HG03064 (cell line): ENCODE data around the gene IFNA7.
A peak's percentile ranks its signal among the peaks of the same experiment; 100 is the strongest.
"Not testable (repeated sequence)": the region's sequence is repeated elsewhere in the genome, so short reads cannot be mapped to it uniquely, and the experiment has no call there.

Experiments
- ATAC-seq: cut with Tn5 transposase; IDR thresholded peaks from one replicate; pipeline ENCODE4 v1.9.1; 2021; ENCODE audit warnings: low read depth; ENCODE audit not compliant: unreplicated experiment

The IFNA7 gene

DNA sequence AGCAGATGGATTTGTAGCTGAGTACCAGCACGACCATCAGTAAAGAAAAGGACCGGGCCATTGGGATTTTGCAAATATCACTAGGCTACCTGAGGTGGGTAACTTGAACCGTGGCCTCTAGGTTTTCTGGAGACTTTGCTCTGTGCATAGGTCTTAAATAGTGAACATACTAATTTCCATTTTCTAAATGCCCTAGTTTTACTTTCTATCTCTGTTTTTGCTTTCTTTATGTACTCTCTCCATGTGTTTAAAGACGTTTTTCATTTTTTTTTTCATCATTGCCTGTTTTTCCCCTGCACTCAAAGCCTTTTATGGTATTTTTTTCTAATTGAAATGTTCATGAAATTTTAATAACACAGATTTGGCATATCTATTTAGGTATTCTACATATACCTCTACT is at the start of gene IFNA7:
IFNA7 (minus strand) TSS at position 101 of the 400 bp plus-strand sequence; CDS start at position 61, 40 bp downstream.
- ATAC-seq, result not testable (repeated sequence)

DNA sequence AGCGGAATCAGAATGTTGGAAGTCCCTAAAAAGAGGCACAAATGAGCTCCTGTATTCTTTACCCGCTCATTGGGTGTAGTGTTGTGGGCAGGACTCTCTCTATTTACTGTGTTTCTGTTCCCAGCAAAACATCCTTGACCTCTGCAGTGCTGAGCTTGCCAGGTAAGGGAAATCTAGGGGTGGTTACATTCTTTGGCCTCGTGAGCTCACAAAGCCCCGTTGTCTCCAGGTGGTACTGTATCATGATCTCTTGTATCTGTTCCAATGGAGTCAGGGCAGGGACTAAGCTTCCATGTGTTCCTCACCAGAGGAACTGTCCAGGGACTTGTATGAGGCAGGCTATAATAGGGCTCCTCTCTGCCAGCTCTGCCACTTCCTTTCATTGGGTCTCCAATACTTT is 49.6 kb upstream of the IFNA7 start:
- ATAC-seq, result no peak

DNA sequence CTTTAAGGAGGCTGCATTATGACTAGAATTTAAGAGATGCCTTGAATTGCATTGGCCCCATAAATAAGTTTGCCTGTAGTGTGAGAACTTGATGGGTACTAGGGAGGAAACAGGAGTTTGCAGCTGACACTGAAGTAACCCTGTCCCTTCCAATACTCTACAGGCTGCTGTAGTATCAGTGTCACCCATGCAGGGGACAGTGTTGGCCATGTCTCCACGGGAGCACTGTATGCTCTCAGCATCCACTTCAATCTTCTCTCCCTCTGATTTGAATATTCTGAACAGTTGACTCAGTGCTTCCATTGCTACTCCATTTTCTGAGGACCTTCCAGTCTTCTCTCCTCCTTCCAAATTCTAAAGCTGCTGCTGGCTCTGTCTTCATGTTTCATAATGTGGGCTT is 49.2 kb upstream of the IFNA7 start:
- no peak for ATAC-seq

DNA sequence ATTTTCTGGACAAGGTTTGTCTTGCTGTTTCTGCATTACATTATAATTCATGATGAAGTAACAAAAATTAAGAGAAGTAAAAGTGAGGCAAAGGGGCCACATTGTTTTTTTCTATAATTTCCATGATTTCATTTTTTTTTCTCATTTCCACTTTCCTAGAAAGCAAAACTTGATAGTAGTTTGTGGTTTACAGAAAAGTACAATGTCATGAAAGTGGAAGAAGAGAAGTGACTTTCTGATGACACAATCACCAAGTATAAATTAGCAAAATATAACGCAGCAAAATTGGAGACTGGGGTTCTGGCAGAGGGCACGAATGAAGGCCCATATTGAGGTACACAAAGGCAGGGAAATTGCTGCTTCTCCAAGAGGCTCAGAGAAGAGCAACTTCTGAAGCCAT is 42.8 kb upstream of the IFNA7 start:
- ATAC-seq, result no peak

DNA sequence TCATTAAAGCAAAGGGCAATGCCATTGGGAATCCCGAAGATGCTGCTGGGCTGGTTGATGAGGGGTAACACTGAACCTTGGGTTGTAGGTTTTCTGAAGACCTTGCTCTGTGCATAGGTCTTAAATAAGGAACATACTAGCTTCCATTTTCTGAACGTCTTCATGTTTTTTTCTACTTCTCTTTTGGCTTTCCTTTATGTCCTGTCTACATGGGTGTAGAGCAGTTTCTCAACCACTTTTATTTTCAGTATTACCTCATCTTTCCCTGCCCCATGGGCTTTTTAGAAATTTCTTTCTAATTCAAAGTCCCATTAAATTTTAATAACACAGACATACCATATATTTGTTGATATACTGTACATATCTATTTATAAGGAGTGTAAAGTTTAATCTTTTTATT is 37.9 kb upstream of the IFNA7 start, which contains the start of gene IFNA14:
IFNA14 (minus strand) TSS at position 95 of the 400 bp plus-strand sequence; CDS start at position 25, 70 bp downstream.
- no peak for ATAC-seq

DNA sequence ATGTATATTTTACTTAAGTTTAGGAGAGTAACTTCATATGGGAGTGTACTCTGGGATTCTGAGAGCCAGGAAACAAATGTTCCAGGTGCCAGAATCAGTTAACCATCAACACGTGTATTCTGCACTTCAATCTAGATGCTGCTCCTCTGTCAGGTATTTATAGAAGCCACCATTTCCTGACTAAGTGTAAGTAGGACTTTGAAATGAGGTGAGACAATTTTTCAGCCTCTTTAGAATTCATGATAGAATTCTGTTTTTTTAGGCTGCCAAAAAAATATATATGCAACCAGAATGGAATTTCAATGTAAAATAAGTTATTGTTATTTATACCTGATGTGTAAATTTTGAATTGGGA is 34.3 kb upstream of the IFNA7 start:
- ATAC-seq, result not testable (repeated sequence)

DNA sequence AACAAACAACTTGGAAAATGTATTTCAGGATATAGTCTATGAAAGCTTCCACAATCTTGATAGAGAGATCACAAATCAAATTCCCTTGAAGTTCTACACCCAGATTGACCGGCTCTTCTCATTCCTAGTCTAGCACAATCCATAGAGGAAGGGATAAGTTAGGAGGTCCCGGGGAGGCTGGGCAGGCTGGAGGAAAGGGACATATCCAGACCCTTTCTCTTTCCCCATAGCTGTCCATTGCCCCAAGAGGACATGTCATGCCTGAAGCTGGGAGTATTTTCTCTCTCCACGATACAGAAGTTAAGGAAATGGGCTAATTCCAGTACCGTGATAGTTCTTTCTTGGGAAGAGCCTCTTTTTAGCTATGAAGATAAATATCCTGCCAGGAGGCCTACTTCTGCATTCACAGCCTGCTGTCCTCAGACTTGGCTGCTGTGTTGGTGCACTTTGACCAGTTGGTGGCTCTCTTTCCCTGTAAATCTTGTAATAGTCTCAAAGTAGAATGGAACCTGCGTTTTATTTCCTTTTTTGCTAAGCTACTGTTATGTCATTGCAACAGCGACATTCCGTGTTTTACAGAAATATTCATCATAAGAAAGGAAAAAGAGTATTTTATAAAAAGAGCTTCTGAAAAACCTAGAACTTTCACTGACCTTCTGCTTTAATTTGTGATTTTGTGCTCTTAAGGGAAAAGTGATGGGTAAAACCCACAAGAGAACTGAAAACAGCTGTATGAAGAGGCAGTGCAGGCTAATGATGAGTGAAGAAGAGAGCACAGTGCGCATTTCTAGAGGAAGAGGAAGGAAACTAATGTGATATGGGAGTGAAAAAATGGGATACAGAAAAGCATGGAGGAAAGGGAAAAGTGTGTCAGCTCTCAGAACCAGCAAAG is 33.7 kb upstream of the IFNA7 start:
- not testable (repeated sequence) for ATAC-seq

DNA sequence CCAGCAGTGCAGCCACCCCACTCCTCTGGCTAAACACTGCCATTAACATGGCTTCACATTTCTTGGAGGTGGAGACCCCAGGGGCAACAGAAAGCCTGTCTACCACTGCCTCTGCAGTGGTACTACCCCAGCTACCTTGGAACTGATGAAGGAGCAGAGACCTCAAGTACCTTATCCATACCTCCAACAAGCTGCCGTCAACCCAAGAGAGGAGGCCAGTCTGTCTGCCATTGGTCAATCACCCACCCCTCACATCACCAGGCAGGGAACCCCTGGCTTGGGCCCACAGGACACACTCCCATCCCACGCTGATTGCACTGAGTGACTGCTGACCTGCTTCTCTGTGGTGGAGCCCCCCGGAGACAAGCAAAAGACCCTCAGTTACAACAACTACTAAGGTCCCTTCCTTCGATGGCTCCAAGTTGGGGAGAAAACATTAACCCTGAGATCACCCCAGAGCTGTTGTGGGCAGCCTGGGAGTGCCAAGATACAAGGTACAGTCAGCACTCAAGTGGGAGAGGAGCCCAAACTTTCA is 32.2 kb upstream of the IFNA7 start:
- no peak for ATAC-seq

DNA sequence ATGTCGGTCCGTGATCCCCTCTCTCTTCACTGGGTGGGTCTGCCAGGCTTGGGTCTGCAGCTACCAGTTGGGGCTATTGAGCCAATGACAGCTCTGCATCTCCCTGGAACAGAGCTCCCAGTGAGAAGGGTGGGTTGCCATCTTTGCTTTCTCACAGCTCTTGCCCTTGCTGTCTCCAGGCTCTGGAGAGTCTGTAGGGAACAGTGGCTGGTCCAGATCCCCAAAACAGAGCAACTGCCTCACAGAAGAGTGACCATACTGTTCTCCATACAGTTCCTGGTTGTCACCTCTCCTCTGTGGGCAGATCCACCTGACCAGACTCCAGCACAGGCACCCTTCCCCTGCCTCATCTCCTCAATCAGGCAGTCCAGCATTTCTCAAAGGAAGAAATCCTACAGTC is 31.3 kb upstream of the IFNA7 start:
- no peak for ATAC-seq

DNA sequence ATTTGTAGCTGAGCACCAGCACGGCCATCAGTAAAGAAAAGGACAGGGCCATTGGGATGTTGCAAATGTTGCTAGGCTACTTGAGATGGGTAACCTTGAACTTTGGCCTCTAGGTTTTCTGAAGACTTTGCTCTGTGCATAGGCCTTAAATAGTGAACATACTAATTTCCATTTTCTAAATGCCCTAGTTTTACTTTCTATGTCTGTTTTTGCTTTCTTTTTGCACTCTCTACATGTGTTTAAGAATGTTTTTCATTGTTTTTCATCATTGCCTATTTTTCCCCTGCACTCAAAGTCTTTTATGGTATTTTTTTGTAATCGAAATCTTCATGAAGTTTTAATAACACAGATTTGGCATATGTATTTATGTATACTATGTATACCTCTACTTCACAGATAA is 26.1 kb upstream of the IFNA7 start, which contains the start of gene IFNA17:
IFNA17 (minus strand) TSS at position 101 of the 400 bp plus-strand sequence; CDS start at position 52, 49 bp downstream.
- no peak for ATAC-seq

DNA sequence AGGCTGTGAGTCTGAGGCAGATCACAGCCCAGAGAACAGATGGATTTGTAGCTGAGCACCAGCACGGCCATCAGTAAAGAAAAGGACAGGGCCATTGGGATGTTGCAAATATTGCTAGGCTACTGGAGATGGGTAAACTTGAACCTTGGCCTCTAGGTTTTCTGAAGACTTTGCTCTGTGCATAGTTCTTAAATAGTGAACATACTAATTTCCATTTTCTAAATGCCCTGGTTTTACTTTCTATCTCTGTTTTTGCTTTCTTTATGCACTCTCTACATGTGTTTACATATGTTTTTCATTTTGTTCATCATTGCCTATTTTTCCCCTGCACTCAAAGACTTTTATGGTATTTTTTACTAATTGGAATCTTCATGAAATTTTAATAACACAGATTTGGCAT is 15.2 kb upstream of the IFNA7 start, which contains the start of gene IFNA16:
IFNA16 (minus strand) TSS at position 101 of the 400 bp plus-strand sequence; CDS start at position 95, 6 bp downstream.
- ATAC-seq, result not testable (repeated sequence)

DNA sequence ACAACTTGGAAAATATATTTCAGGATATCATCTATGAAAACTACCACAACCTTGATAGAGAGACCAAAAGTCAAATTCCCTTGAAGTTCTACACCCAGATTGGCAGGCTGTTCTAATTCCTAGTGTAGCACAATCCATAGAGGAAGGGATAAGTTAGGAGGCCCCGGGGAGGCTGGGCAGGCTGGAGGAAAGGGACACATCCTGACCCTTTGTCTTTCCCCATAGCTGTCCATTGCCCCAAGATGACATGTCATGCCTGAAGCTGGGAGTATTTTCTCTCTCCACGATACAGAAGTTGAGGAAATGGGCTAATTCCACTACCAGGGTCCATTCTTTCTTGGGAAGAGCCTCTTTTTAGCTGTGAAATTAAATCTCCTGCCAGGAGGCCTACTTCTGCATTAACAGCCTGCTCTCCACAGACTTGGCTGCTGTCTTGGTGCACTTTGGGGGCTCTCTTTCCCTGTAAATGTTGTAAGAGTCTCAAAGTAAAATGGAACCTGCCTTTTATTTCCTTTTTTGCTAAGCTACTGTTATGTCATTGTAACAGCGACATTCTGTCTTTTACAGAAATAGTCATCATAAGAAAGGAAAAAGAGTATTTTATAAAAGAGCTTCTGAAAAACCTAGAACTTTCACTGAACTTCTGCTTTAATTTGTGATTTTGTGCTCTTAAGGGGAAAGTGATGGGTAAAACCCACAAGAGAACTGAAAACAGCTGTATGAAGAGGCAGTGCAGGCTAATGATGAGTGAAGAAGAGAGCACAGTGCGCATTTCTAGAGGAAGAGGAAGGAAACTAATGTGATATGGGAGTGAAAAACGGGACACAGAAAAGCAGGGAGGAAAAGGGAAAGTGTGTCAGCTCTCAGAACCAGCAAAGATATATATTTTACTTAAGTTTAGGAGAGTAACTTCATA is 11.7 kb upstream of the IFNA7 start:
- not testable (repeated sequence) for ATAC-seq

DNA sequence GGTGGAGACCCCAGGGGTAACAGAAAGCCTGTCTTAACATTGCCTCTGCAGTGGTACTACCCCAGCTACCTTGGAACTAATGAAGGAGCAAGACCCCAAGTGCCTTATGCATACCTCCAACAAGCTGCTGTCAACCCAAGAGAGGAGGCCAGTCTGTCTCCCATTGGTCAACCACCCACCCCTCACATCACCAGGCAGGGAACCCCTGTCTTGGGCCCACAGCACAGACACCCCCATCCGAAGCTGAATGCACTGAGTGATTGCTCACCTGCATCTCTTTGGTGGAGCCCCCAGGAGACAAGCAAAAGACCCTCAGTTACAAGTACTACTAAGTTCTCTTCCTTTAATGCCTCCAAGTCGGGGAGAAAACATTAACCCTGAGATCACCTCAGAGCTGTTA is 10.2 kb upstream of the IFNA7 start:
- ATAC-seq, result not testable (repeated sequence)

DNA sequence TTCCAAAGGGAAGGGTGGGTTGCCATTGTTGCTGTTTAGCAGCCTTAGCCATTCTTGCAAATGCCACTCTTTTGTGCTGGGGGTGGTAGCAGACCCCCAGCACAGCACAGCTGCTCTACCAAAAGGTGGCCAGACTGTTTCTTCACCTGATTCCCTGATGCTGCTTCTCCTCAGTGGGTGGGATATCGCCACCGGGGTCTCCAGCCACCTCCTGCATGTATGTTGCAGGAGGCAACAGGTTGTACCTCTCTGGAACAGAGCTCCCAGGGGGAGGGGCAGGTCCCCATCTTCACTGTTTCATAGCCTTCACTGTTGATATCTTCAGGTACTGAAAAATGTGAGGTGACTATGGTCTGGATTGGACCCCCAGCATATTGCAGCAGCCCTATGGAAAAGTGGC is 8.8 kb upstream of the IFNA7 start:
- ATAC-seq, result not testable (repeated sequence)

DNA sequence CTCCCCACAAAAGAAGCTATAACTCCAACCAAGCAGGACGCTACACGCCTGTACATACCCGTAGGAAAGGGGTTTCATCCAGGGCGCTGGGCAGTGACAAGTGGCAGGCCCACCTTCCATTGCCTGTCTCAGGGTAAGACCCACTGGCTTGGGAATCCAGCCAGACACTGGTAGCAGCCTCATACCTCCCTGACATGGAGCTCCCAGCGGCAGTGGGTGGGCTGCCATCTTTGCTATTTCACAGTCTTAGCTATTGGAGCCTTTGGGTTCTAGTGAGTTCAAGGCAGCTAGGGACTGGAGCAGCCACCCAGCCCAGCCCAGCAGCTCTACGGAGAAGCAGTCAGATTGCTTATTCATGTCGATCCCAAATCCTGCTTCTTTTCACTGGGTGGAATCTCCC is 8.3 kb upstream of the IFNA7 start:
- ATAC-seq, result no peak

DNA sequence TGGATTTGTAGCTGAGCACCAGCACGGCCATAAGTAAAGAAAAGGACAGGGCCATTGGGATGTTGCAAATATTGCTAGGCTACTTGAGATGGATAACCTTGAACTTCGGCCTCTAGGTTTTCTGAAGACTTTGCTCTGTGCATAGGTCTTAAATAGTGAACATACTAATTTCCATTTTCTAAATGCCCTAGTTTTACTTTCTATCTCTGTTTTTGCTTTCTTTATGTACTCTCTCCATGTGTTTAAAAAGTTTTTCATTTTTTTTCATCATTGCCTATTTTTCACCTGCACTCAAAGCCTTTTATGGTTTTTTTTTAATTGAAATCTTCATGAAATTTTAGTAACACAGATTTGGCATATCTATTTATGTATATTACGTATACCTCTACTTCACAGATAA is 5.0 kb upstream of the IFNA7 start, which contains the start of gene IFNA10:
IFNA10 (minus strand) TSS at position 101 of the 400 bp plus-strand sequence; CDS start at position 55, 46 bp downstream.
- ATAC-seq, result not testable (repeated sequence)

DNA sequence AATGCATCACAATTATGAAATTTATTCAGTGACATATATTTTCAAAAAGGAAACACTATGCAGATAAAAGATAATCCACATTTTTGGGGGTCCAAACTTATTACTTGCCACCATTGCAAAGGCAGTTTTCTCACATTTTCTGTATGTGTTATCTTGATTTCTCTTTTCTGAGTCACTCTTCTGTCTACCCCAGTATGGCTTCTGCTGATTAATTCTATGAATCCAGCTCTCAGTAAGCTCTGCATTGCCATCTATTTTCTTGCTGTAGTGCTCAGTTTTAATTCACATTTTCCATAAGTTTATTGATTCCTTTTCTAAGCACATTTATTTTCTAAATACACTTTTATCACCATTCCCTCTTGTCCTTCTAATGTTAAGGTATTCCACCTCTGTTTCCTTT is 3.2 kb upstream of the IFNA7 start:
- ATAC-seq, result no peak

DNA sequence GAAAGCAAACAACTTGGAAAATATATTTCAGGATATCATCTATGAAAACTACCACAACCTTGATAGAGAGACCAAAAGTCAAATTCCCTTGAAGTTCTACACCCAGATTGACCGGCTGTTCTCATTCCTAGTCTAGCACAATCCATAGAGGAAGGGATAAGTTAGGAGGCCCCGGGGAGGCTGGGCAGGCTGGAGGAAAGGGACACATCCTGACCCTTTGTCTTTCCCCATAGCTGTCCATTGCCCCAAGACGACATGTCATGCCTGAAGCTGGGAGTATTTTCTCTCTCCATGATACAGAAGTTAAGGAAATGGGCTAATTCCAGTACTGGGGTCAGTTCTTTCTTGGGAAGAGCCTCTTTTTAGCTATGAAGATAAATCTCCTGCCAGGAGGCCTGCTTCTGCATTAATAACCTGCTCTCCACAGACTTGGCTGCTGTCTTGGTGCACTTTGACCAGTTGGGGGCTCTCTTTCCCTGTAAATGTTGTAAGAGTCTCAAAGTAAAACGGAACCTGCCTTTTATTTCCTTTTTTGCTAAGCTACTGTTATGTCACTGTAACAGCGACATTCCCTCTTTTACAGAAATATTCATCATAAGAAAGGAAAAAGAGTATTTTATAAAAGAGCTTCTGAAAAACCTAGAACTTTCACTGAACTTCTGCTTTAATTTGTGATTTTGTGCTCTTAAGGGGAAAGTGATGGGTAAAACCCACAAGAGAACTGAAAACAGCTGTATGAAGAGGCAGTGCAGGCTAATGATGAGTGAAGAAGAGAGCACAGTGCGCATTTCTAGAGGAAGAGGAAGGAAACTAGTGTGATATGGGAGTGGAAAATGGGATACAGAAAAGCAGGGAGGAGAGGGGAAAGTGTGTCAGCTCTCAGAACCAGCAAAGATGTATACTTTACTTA is 6.9 kb downstream of the IFNA7 start:
- peak; percentile 85 for ATAC-seq

DNA sequence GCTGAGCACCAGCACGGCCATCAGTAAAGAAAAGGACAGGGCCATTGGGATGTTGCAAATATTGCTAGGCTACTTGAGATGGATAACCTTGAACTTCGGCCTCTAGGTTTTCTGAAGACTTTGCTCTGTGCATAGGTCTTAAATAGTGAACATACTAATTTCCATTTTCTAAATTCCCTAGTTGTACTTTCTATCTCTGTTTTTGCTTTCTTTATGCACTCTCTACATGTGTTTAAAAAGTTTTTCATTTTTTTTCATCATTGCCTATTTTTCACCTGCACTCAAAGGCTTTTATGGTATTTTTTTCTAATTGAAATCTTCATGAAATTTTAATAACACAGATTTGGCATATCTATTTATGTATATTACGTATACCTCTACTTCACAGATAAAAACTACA is 14.5 kb downstream of the IFNA7 start, which contains the start of gene IFNA4:
IFNA4 (minus strand) TSS at position 101 of the 400 bp plus-strand sequence; CDS start at position 45, 56 bp downstream.
- not testable (repeated sequence) for ATAC-seq
